CD4-positive, alpha-beta T cell treated with Interferon gamma for 1 hour (primary cell): ENCODE measurements around the gene RIC8A.
A peak's percentile ranks its signal among the peaks of the same experiment; 100 is the strongest.
"Not testable (repeated sequence)": the region's sequence is repeated elsewhere in the genome, so short reads cannot be mapped to it uniquely, and the experiment has no call there.

ENCODE experiments used
- DNase-seq: peaks from one replicate; pipeline ENCODE4 v3.0.0-alpha.2; 2020

RIC8A gene

DNA sequence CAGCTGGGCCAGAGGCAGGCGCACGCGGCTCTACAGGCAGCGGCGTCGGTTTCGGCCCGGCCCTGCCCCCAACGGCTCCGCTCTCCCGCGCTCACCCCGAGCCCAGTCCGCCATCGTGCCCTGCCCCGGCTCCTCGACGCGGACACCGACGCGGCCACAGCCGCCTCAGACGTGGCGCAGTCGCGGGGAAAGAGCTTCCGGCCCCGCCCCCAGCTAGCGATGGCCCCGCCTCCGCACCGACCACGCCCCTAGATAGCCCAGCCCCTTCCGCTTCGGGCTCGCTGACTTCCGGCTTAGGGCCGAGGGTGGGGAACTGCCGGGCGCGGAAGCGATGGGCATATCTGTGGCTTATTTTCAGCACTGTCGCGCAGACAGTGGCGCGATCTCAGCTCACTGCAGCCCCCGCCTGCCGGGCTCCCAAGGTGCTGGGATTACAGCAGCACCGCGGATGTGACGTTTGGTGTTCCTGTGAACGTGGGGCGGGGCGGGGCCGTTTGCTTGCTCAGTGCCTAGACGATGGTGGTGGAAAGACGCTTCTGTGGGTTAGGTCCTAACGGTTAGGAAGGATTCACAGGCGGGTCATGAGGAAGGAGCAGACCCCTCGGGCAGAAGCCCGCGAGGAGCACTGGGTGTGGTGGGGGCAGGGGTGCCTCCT is at the start of gene RIC8A, which contains the start of gene BET1L:
RIC8A (plus strand) TSS at position 501 of the 655 bp plus-strand sequence. CDS start 1,147 bp downstream, outside the sequence.
BET1L (minus strand) TSS at position 192 of the 655 bp plus-strand sequence; CDS start at position 114, 78 bp downstream.
- DNase-seq = peak; percentile 99

DNA sequence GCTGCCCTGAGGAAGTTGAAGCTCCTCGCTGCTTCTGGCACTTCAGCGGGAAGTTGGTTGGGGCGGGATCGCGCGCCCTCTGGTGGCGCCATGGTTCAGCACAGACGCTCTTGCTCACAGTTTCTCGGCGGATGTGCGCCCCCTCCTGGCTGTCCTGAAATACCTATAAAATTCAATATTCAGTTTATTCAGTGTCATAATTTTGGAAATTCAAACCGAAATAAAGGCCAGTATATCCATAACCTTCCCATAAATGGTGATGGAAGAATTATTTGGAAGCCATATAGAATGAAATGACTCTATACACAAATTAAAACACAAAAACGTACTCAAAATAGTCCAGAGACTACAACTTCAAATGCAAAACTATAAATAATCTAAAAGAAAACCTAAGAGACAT is 27.3 kb upstream of the RIC8A start:
- not testable (repeated sequence) for DNase-seq

DNA sequence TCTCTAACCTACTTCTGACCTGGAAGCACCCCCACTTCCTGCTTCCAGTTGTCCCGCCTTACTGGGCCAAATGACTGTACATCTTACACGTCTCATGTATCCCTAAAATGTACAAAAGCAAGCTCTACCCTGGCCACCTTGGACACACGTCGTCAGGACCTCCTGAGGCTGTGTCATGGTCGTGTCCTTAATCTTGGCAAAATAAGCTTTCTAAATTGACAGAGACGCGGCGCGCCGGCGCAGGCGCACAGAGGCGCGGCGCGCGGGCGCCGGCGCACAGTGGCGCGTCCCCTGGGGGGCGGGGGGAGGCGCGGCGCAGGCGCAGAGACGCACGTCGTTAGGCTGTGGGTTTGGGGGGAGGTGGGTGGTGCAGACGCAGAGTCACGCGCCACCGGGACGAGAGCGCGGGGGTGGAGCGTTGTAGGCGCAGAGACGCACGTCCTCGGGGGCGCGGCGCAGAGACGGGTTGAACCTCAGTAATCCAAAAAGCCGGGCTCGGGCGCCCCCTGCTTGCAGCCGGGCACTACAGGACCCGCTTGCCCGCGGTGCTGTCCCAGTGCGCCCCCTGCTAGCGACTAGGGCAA is 18.2 kb upstream of the RIC8A start:
- DNase-seq = not testable (repeated sequence)

- DNase-seq = not testable (repeated sequence)
These were observed 17.6 kb upstream of the RIC8A start for GRCh38 chr11:189843-190311.

GRCh38 chr11:190546-190945 is 17.0 kb upstream of the RIC8A start:
- DNase-seq = not testable (repeated sequence)

DNA sequence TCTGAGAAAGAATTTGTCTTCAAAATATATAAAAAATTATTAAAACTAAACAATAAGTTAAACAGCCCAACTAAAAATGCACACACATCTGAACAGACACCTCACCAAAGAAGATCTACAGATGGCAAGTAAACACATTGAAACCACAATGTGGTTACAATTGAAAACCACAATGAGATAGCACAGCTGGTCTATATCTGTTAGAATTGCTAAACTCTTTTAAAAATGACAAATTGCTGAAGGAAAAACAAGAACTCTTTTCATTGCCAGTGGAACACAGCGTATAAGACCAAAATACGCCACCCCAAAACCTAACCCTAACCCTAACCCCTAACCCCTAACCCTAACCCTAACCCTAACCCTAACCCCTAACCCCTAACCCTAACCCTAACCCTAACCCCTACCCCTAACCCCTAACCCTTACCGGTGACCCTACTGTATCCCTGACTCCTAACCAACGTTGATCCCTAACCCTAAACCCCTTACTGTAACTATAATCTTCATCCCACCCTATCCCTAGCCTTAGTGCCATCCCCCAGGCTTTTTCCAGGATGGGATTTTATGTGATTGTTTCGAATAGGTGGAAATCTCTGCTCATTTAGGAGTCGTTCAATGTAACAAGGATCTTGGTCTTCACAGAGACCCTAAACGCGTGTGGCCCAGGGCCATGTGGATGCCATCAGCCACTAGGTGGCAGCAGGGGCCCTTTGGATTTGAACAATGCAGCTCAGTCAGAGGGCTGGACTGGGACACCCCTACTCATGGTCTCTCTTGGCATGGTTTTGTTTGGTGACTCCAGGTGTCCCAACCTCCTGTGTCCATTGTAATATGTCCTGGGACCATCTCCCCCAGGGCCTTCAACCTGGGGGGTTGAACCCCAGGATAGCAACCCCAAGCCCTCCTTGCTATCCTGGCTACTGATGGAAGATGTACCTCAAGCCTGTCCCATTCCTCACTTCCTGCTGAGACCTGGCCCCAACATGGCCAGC is 15.7 kb upstream of the RIC8A start:
- peak; percentile 25 for DNase-seq

DNA sequence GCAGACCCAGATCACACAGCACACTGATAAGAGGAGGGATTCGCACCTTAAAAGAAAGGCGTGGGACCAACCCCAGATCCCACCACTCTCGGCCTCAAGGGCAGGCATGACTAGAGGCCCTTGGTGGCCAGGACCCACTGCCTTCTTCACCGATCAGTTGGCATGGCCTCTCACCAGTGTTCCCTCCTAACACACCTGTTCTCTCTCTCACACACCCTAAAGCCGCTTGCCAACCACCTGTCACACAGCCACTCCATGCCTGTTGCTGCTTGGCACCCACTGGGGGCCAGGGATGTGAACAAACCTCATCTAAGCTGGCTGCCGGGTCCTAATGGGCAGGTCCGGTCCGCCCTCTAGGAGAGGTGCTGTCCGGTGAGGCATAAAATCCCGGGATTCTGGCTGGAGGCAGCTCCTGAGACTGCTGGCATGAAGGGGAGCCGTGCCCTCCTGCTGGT is 14.8 kb upstream of the RIC8A start, which contains the start of gene SCGB1C1:
SCGB1C1 (plus strand) TSS at position 405 of the 455 bp plus-strand sequence; CDS start at position 427, 22 bp downstream.
- DNase-seq = not testable (repeated sequence)

DNA sequence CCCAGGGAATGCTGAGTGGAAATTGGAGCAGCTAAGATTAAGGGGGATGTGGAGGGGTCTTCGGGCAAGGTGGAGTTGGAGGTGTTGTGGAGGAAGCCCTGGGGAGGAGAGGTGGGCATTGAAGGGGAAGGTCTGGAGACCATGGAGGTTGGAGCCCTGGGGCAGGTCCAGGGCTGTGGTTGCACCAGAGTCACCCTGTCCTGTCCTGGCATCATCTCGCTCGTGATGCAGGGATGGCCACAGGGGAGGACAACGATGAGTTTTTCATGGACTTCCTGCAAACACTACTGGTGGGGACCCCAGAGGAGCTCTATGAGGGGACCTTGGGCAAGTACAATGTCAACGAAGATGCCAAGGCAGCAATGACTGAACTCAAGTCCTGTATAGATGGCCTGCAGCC is 14.0 kb upstream of the RIC8A start:
- not testable (repeated sequence) for DNase-seq

DNA sequence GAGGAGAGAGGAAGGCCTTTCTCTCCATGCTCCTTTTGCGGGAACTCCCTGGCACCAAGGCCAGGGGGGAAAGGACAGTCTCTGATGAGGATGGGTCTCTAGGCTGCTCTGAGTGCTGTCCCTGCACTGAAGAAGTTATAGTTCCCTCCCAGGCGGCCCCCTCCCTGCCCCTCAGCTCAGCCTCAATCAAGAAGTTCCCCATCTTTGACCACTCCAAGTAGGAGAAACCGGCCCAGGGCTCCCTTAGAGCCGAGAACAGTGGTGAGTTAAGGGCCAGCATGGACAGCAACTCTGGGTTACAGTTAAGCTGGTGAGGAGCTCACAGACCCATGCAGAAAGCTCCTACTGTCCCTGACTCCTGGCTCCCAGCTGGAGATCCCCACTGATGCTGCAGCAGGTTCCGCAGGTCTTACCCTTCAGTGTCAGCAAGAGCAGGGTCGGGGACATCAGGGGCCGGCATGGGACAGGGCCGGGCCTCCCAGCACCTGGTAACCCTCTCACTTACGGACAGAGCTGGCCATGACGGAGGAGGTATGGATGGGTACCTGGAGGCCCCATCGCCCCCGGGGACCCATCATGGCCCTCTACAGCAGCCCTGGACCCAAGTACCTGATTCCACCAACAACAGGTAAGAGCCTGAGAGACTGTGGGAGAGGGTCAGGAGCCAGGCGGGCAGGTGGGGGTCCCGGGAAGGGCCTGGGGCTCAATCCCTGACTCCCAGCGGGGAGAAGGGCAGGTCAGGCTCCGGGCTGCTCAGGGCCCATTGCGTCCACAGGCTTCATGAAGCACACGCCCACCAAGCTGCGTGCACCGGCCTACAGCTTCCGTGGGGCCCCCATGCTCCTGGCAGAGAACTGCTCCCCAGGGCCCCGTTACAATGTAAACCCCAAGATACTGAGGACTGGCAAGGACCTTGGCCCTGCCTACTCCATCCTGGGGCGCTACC is 10.4 kb upstream of the RIC8A start:
- DNase-seq = no peak

DNA sequence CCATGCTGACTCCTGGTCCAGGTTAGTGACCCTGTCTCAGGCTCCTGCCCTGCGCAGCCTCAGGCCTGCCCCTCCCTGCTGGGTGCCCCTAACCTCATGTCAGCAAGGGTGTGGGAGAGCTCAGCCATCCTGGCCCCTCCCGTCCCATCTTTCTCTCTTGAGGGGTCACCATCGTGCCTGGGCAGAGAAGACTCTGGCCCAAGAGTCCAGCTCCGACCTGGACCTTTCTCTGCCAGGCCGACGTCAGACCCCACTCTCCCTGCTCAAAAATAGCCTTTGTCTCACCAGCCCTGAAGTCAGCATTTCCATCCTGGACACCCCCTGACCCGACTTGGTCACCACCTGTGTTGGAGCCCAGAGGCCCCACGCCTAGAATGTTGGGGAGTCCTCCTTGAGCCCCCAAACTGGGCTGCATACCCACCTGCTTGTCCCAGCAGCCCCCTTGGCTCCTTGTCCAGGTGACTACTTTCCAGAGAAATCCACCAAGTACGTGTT is 9.7 kb upstream of the RIC8A start:
- no peak for DNase-seq

- DNase-seq = no peak
These were observed 9.2 kb upstream of the RIC8A start for GRCh38 chr11:198236-198806.

DNA sequence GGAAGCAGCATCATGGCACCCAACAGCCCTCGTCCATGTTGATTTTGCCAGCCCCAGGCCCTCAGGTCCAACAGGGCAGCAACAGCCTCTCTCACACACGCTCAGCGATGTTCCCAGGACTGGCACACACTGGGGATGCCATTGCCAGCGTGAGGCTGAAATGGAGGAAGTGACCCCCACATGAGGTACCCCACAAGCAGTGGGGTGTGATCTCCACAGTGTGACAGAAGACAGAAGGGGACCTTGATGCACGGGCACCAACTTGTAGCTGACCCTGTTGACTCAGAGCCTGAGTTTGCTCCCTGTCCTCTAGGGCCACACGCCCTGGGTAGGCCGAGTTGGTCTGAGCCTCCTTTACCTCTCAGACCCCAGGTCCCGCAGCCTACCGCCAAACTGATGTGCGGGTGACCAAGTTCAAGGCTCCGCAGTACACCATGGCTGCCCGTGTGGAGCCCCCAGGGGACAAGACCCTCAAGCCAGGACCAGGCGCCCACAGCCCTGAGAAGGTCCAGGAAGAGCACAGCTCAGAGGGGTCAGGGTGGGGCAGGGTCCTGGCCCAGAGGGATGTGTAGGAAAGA is 8.4 kb upstream of the RIC8A start:
- DNase-seq = no peak

- no peak for DNase-seq
These were observed 7.7 kb upstream of the RIC8A start for GRCh38 chr11:199782-200181.

DNA sequence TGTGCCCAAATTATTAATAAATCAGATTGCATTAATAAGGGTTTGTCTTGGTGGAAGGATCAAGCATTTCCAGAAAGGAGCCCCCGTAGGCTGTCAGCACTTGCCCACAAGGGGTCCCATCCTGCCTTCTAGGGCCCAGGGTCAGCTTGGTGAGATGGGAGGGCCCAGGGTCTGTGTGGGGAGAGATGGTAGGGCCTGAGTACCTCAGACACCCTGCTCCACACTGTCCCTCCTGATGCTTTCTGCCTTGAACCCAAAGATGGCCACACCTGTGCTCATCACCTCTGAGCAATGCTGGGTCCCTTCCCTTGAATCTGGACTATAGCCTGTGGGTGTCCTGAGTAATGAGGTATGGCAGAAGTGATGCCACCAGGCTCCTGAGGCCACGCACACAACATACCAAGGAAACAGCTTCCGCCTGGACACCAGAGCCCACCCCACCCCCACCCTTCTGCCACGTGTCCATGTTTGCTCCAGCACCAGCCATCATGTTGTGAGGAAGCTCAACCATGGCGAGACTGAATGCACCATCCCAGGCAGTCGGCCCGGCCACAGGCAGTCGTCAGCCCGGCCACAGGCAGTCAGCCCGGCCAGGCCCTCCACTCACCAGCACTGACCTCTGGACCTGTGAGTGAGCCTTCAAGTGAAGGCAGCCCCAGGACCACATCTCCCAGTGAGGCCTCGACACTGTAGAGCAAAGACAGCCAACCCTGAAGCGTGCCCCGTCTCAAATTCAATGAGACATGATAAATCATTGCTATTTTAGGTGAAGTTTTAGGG is 7.1 kb upstream of the RIC8A start:
- no peak for DNase-seq

DNA sequence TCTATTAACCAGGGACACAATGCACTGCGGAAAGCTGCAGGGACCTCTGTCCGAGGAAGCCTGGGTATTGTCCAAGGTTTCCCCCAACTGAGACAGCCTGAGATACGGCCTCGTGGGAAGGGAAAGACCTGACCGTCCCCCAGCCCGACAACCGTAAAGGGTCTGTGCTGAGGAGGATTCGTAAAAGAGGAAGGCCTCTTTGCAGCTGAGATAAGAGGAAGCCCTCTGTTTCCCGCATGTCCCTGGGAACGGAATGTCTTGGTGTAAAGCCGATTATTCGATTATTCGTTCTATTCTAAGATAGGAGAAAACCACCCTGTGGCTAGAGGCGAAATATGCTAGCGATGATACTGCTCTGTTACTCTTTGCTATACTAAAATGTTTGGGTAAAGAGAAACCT is 5.5 kb upstream of the RIC8A start:
- DNase-seq = no peak

GRCh38 chr11:202490-202889 is 5.0 kb upstream of the RIC8A start:
- DNase-seq = no peak

DNA sequence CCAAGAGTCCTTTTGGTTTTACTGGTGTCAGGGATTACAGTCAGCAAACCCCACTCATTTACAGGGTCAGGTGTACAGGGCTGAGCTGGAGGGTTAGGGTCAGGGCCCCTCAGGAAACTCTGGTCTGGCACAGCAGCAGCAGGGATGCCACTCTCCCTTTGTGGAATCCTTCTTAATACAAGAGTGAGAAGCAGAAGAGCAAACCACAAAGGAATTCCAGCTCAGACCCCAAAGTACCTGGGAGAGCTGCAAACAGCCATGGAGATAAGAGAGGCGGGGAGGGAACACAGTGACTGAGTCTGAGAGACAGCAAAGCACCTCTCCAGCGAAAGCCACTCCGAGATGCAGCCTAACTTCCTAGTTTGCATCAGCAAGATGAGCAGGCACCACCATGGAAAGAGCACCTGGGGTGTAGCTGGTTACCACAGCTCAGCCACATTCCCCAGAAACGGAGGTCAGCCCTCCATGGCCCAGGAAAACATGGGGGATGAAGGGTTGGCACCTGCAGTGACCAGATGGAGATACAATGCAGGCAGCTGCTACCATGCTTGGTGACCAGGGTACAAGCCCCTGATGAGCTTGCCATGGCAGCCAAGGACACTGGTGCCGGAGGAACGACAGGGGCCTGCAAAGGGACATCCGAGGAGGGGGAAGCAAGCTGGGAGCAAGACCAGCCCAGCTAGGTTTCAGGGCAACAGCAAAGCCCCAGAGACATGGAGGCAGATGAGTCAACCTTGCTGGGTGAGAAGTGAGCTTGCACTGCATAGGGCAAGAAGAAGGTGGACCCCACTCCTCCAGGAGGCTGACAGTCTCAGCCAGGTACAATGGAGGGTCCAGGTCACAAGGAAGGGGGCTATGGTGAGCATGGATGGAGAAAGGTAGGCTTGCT is 4.2 kb upstream of the RIC8A start:
- DNase-seq = no peak

- no peak for DNase-seq
These were observed 3.4 kb upstream of the RIC8A start for GRCh38 chr11:203945-204586.
